Islet of Langerhans (tissue), 1 donor: Measurements from ENCODE around the gene ZNF398.

ENCODE experiments used
- FAIRE-seq: peaks from one replicate; lab custom pipeline; 2011; peaks lifted over from hg19 to GRCh38; lab: Jason Lieb, UNC

Gene ZNF398

DNA sequence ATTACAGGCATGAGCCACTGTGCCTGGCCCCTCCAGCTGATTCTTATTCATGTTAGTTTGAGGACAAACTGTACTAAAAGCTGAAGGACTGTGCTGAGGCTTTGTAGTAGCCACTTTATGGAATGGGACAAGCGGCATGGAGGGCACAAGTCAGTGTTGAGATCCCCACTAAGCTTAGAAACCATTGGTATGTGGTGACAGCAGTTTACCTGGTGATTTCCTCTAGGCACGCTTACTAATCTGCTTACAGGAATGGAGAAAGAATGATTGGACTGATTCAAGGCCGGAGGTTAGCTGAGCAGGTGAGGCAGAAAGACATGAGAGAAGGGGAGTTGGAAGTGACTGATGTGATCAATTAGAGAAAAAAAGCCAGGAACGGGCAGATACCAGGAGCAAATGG is 3.7 kb downstream of the ZNF398 start:
- FAIRE-seq, result no peak

DNA sequence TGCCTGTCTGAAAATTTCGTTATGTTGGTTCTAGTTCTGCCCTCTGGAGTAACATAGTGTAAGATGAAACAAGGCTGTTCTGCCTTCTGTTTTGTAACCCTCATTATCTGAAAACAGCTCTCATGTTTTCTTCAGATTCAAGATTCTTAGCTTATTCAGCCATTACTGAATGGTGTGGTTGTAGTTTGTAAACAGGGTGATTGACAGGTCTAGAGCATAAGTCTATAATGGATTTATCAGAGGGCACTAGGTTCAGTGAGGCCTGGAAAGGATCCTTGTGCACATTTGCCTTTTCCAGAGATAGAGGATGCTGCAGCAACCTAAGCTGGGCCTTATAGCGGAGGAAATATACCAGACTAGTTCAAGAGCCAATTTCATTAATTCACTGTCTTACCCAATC is 6.1 kb downstream of the ZNF398 start:
- FAIRE-seq, result no peak

DNA sequence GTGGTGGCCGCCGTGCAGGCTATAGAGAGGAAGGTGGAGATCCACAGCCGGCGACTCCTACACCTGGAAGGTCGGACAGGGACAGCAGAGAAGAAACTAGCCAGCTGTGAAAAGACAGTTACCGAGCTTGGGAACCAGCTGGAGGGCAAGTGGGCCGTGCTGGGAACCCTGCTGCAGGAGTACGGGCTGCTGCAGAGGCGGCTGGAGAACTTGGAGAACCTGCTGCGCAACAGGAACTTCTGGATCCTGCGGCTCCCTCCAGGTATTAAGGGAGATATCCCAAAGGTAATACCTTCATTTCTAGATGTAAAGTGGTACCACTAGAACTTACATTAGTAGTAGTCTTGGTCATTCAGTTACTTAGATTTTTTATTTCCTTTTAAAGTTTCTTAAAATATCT is 6.8 kb downstream of the ZNF398 start:
- no peak for FAIRE-seq

DNA sequence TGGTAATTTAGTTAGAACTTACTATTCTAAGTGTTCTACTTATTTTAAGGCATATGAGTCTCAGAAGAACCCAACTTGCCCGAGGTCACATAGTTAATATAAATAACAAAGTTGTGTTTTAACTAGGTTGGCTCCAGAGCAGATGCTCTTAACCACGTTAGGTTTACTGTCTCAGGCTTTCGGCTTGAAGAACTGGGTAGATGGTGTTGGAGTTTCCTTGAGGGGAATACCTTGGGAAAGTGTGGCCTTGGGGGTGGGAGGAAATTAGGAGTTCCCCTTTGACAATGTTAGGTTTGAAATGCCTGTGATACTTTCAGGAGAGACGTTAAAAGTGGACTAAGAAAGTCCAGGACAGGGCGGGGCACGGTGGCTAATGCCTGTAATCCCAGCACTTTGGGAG is 9.6 kb downstream of the ZNF398 start:
- FAIRE-seq, result no peak

DNA sequence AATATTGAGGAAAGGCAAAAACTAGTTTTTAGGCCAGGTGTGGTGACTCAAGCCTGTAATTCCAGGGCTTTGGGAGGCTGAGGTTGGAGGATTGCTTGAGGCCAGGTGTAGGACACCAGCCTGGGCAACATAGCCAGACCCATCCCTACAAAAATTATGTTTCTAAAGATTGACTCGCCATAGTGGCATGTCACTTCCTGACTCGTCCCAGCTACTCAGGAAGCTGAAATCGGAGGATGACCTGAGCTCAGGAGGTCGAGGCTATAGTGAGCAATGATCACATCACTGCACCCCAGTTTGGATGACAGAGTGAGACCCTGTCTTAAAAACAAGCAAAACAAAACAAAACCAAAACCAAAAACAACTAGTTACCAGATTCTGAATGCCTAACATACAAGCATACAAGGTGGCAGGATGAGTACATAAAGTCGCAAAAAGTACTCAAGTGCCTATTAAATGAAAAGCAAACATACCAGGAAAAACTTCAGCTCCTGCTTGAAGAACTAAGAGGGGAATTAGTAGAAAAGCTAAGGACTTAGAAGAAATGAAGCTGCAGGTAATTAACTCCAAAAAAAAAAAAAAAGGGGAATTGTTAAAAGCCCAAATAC is 14.1 kb downstream of the ZNF398 start:
- no peak for FAIRE-seq

DNA sequence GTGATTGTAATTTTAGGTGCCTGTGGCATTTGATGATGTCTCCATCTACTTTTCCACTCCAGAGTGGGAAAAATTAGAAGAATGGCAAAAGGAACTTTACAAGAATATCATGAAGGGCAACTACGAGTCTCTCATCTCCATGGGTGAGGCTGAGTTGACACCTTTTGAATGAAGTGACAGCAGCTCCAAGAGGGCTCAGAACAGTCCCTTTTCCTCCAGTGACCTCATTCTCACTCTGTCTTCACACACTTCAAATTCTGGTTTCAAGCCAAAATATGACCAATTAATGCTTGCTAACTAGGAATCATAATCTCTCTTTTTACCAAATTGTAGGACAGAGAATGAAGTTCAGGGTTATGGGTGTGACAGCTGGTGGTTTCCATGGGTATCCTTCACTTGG is 18.9 kb downstream of the ZNF398 start:
- FAIRE-seq, result no peak

DNA sequence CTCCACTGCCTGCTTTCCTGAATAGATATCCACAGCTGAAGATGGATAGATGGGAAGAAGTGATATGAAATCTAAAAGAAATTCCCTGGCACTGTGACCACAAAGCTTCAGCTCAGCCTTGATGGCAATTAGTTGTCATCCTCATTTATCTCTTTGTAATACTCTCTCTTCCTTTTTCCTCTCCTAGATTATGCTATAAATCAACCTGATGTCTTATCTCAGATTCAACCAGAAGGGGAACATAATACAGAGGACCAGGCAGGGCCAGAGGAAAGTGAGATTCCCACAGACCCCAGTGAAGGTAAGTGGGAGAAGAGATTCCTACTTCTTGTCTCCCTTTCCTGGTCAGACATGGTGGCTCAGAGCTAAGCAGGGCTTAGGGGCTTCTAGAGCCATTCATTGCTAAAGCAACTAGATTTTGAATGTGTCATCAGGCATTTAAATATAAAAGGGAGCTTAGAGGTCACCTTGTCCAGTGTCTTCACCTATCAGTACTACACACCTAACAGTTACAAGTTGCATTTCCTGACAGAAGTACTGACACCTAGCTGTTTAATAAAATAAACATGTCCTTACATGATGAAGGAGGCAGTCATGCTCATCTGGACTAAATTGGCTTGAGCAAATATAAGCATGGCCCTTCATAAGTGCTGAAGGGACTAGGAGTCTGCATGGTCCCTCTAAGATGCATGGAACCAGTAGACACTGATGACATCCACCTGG is 19.5 kb downstream of the ZNF398 start:
- FAIRE-seq, result no peak

DNA sequence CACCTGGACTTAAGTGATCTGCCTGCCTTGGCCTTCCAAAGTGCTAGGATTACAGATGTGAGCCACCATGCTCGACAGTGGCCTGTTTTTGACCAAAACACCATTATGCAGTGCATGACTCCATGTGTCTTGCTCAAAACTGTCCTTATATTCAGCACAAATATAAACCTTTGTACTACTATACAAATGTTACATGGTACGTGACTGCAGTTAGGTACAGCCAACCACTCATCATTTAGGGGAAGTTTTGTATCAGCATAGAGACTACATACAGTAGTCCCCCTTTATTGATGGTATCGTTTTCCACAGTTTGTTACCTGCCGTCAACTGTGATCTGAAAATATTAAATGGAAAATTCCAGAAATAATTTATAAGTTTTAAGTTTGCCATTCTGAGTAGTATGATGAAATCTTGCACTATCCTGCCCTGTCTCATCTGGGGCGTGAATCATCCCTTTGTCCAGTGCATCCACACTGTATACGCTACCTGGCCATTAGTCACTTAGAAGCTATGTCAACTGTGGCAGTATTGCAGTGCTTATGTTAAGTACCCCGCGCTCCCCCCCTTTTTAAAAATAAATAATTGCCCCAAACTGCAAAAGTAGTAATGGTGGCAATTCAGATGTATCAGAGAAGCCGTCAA is 24.8 kb downstream of the ZNF398 start:
- FAIRE-seq, result no peak

DNA sequence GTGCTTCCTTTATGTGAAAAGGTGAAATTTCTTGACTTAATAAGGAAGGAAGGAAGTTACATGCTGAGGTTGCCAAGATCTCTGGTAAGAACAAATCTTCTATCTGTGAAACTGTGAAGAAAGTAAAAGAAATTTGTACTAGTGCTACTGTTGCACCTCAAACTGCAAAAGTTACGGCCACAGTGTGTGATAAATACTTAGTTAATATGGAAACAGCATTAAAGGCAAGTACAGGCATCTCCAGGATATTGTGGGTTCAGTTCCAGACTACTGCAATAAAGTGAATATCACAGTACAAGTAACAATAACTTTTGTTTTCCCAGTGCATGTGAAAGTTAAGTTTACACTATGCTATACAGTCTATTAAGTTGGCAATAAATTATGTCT is 25.3 kb downstream of the ZNF398 start:
- no peak for FAIRE-seq

DNA sequence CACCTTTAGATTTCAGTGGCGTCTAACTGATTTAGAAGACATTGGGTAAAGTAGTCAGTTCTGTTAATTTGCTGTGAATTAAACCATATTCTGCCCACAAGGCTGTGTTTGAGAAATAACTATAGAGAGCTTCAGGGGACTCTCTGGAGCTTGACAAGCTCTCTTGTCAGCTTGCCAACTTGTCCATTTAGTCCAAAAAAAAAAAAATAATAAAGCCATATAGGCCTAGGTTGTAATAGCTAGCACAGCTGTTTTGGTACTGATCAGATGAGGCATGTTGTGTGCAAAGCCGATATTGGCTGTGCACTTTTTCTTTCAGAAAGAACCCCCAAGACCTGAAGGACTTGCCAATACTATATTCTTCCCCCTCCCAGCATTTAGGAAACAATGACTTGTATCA is 27.9 kb downstream of the ZNF398 start:
- FAIRE-seq, result no peak

DNA sequence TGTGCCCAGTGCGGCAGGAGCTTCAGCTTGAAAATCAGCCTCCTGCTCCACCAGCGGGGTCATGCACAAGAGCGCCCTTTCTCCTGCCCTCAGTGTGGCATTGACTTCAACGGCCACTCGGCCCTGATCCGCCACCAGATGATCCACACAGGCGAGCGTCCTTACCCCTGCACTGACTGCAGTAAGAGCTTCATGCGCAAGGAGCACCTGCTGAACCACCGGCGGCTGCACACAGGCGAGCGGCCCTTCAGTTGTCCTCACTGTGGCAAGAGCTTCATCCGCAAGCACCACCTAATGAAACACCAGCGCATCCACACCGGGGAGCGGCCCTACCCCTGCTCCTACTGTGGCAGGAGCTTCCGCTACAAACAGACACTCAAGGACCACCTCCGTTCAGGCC is 32.0 kb downstream of the ZNF398 start:
- FAIRE-seq, result no peak

DNA sequence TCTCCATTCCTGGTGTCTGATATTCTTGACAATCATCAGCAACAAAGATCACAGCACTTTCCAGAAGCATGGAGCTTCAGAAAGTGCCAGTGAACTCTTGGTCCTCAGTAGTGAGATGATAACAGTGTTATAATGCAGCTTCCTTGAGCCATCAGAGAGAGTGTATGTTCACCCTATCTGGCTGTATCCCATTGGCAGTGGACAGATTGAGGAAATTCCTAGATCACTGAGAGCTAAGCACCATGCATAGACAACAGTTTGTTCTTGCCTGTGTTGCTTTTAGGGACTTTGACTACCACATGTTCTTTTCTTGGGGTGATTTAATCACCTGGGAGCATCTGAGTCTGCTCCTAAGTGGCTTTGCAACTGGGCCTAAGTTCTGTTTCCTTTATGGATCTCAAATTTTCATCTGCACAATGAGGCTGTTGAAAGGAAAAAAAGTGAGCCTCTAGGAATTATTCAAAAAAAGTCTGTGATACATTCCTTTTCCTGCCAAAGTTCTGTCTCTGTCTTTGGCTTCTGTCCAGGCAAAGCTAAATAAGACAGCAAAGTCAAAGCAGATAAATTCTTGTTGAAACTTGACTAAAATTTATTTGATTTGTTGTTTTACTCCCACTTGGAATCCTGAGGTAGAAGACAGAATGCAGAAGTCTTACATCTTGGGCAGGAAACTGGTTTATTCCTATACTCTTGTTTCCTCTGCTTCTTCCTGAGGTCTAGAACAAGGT is 33.6 kb downstream of the ZNF398 start:
- no peak for FAIRE-seq

DNA sequence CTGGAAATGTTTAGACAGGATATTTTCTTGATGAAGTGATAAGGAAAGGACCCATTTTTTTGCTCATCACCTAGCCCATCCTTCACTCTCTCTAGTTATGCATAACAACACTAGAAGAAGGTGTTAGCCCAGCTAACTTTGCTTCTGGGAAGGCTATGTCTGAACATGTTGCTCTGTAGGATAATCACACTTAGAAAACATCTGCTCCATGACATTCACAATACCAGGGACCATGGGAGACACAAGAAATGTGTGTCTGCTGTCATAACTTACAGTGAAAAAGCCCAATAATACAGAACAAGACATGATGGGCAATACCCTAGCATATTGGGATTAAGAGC is 34.2 kb downstream of the ZNF398 start:
- FAIRE-seq, result no peak

DNA sequence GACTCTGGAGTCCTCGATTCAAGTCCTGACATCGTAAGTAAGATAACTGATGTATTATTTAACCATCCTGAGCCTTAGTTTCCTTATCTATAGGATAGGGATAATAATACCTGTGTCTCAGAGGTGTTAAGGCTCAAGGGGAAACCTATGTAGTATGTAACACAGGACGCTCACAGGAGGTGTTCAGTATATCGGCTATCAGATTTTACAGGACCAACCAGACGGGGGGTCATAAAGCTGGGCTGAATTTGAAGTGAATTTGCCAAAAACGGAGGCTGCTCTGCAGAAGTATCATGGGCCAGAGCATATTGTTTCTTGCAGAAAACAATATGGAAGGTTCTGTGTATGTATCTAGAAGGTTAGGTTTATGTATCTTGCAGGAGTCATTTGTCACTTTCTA is 37.0 kb downstream of the ZNF398 start:
- no peak for FAIRE-seq

DNA sequence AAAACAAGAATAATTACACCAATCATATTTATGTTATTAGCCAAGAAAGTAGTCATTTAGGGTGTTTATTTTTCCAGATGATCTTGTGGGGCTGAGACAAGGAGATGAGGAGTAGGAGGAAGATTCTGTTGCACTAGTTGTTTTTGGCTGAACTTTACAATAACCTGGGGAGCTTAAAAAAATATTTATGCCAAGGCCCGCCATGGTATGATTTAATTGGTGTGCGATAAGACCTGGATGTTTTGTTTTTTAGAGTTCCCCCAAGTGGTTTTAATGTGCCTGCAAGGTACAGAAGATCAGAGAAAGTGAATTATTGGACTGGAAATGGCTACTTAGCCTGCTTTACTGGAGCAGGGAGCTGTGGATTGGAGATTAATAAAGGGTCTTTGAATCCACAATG is 41.0 kb downstream of the ZNF398 start:
- FAIRE-seq, result no peak

DNA sequence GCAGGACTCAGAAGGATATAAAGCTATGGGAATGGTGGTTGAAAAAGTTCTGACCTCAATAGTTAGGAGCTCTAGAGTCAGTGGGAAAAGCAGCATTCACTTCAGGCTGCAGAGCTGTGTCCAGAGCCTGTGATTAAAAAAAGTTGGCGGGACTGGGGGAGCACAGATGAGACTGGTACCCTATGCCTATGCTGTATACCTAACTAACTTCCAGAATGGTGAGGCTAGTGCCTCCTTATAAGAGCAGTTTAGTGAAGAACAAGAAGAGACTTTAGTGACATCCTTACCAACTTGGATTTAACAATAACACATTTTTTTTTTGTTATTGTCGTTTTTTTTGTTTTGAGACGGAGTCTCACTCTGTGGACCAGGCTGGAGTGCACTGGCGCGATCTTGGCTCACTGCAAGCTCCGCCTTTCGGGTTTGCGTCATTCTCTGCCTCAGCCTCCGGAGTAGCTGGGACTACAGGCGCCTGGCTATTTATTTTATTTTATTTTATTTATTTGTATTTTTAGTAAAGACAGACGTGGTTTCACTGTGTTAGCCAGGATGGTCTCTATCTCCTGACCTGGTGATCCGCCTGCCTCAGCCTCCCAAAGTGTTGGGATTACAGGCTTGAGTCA is 41.5 kb downstream of the ZNF398 start:
- FAIRE-seq, result no peak

DNA sequence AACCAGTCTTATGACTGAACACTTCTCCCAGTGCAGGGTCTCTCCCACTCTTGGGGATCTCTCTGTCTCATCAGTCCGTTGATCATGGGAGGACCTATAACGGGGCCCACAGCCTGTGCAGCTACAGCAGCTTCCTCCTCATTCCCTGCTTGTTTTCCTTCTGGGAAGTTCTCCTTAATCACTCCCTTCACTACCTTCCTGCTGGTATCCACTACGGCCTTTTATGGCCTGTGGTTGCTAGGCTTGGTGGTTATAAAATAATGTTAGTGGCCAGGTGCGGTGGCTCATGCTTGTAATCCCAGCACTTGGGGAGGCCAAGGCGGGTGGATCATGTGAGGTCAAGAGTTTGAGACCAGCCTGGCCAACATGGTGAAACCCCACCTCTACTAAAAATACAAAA is 44.6 kb downstream of the ZNF398 start:
- no peak for FAIRE-seq

DNA sequence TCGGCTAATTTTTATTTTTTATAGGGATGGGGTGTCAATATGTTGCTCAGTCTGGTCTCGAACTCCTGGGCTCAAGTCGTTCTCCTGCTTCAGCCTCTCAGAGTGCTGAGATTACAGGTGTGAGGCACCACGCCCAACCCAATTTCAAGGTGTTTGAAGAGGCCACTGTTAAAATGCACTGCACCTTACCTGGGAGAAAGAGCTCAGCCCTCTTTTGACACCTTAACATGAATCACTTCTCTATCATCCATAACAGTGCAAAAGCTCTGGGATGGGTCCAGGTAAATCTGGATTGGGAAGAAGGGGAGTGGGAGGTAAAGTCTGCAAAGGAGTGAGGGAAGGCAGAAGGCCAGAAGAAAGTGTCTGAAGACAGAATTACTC is 47.5 kb downstream of the ZNF398 start:
- no peak for FAIRE-seq

DNA sequence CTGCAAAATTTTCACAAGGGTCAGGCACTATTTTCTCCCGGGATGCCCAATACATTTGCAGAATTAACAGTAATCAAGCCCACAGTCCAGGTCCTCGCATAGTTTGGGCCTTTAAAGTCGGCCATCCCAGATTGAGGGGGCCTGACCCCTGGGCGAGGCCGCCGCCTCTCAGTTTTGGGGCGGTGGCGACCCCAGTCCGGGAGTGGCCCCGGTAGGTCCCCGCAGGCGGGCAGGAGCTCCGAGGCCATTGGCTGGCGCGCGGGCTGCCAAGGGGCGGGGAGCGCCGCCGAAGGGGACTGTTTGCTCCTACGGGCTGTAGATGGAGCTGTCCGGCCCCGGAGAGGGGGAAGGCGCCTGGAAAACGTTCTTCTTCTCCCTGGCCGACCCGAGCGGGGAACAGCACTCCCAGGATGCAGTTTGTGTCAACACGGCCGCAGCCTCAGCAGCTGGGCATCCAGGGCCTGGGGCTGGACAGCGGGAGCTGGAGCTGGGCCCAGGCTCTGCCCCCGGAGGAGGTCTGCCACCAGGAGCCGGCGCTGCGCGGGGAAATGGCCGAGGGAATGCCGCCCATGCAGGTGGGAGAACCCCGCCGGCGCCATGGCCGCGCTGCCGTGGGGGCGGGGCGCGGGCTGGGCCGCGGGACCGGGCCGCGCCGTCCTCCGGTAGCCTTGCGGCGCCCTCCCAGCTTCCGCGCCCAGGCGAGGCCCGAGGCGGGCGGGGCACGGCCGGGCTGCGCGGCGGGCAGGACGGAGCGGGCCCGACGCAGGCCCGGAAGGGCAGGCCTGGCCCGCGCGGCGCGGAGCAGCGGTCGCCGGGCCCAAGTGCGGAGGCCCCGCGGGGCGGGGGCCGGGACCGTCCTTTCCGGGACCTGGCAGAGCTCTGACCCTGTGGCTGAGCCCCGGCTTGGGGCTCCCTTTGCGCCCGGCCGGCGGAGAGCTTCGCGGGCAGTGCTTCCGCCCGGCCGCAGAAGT is 48.2 kb downstream of the ZNF398 start, which contains the start of gene ZNF282:
Gene ZNF282, plus strand, starts transcription at position 367 of the 971 bp plus-strand sequence. Its CDS starts 44 bp downstream, at position 411.
- no peak for FAIRE-seq

DNA sequence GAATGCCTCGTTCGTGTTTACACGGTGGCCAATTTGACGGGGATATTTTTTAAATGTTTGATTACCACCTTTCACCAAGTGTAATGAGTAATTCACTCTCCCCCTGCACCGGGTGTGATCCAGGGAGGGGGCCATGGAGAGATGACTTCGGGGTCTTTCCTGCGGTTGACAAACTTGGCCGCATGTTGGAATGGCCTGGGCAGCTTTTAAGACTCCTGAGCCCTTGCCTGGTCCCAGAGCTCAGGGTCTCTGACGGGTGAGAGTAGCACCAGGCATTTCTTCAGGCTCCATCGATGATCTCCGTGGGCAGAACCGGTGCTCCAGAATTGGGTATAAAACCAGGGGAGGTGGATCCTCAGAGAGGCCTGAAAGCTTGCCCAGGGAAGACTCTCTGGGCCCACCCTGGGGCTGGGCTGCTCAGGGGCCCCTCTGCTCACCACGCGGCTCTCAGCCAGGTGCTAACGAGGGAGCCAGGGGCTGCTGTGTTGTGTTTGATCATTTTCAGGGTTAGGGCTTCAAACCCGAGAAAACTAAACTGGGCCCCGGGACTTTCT is 49.0 kb downstream of the ZNF398 start:
- FAIRE-seq, result no peak

DNA sequence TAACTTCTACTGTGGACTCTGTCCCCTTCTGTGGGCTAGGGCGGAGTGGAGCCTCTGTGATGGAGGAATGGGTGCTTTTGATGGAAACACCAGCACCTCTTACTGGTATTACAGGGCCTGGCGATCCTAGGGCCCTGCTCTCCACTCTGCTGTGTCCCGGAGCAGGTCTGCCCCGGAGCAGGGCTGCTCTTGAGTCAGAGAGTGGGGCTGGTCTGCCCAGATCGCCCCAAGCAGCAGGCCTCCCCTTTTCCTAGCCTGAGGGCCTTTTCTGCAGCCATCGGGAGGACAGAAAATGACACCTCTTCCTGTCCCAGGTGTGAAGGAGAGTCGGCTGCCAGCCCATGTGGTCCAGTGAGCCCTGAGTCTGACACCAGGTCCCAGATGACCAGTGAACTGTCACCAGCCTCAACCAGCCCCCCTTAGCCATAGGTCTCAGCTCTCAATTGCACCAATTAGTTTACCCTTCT is 49.5 kb downstream of the ZNF398 start:
- FAIRE-seq, result no peak
